H9 (cell line): ENCODE data around the gene RERE. TPM values are rescaled to one million over a fixed set of nuclear protein-coding genes. Genes with fewer than 3 reads are reported as not detected.

Experiments used
- DNase-seq: peaks from one replicate; pipeline ENCODE4 v3.0.0-alpha.2; 2017
- H2AFZ ChIP-seq: one replicate; pipeline ENCODE4 v1.6.1; 2013; ENCODE audit warnings: mild to moderate bottlenecking, low read length, control low read depth, moderate library complexity
- H2AK5ac ChIP-seq: 2 replicates; pipeline ENCODE4 v1.6.1; 2013; ENCODE audit warnings: low read length, control low read depth, mixed read lengths; ENCODE audit not compliant: insufficient read length
- H2BK120ac ChIP-seq: one replicate; pipeline ENCODE4 v1.6.1; 2013; ENCODE audit warnings: low read depth, mild to moderate bottlenecking, low read length, control low read depth, inconsistent platforms; ENCODE audit not compliant: poor library complexity, severe bottlenecking
- H2BK12ac ChIP-seq: 2 replicates; pipeline ENCODE4 v1.6.1; 2013; ENCODE audit warnings: low read length, control low read depth, mixed read lengths, low read depth; ENCODE audit not compliant: insufficient read length
- H2BK15ac ChIP-seq: 2 replicates; pipeline ENCODE4 v1.6.1; 2013; ENCODE audit warnings: low read depth, low read length, control low read depth
- H2BK20ac ChIP-seq: one replicate; pipeline ENCODE4 v1.6.1; 2013; ENCODE audit warnings: low read depth, mild to moderate bottlenecking, low read length, control low read depth, inconsistent platforms; ENCODE audit not compliant: poor library complexity, severe bottlenecking
- H2BK5ac ChIP-seq: 2 replicates; pipeline ENCODE4 v1.6.1; 2013; ENCODE audit warnings: low read length, control low read depth, mixed read lengths; ENCODE audit not compliant: insufficient read length
- H3K14ac ChIP-seq: 2 replicates; pipeline ENCODE4 v1.6.1; 2013; ENCODE audit warnings: low read length, control low read depth; ENCODE audit not compliant: insufficient read depth
- H3K18ac ChIP-seq: 2 replicates; pipeline ENCODE4 v1.6.1; 2013; ENCODE audit warnings: low read depth, mild to moderate bottlenecking, mixed read lengths, low read length, control low read depth; ENCODE audit not compliant: insufficient read length
- H3K23ac ChIP-seq: 2 replicates; pipeline ENCODE4 v1.6.1; 2013; ENCODE audit warnings: low read length, control low read depth, mixed read lengths, low read depth; ENCODE audit not compliant: insufficient read length
- H3K23me2 ChIP-seq: 2 replicates; pipeline ENCODE4 v1.6.1; 2013; ENCODE audit warnings: low read depth, mild to moderate bottlenecking, mixed read lengths, low read length, control low read depth; ENCODE audit not compliant: insufficient read length, poor library complexity, severe bottlenecking
- H3K27ac ChIP-seq: 2 replicates; pipeline ENCODE4 v1.5.1; 2013; ENCODE audit warnings: low read length, control low read depth, mixed read lengths, low read depth; ENCODE audit not compliant: insufficient read length
- H3K27me3 ChIP-seq: 2 replicates; pipeline ENCODE4 v1.6.1; 2013; ENCODE audit warnings: low read length, control low read depth, inconsistent platforms; ENCODE audit not compliant: insufficient read depth
- H3K4ac ChIP-seq: 2 replicates; pipeline ENCODE4 v1.6.1; 2013; ENCODE audit warnings: low read depth, mild to moderate bottlenecking, control low read depth, inconsistent platforms, low read length, moderate library complexity
- H3K4me1 ChIP-seq: 2 replicates; pipeline ENCODE4 v1.6.1; 2013; ENCODE audit warnings: low read length, control low read depth, inconsistent platforms; ENCODE audit not compliant: insufficient read depth
- H3K4me2 ChIP-seq: 2 replicates; pipeline ENCODE4 v1.6.1; 2013; ENCODE audit warnings: low read length, control low read depth, mixed read lengths; ENCODE audit not compliant: insufficient read length, insufficient read depth
- H3K56ac ChIP-seq: 2 replicates; pipeline ENCODE4 v1.6.1; 2013; ENCODE audit warnings: low read depth, mild to moderate bottlenecking, mixed read lengths, low read length, control low read depth; ENCODE audit not compliant: insufficient read length
- H3K79me1 ChIP-seq: 2 replicates; pipeline ENCODE4 v1.6.1; 2013; ENCODE audit warnings: low read depth, mild to moderate bottlenecking, moderate library complexity, low read length, control low read depth, inconsistent platforms; ENCODE audit not compliant: insufficient read depth, poor library complexity, severe bottlenecking
- H3K79me2 ChIP-seq: 2 replicates; pipeline ENCODE4 v1.6.1; 2013; ENCODE audit warnings: low read length, control low read depth, inconsistent platforms; ENCODE audit not compliant: insufficient read depth
- H3K9ac ChIP-seq: 2 replicates; pipeline ENCODE4 v1.6.1; 2013; ENCODE audit warnings: low read length, control low read depth, mixed read lengths; ENCODE audit not compliant: insufficient read length; ENCODE audit errors: extremely low read depth
- H3K9me3 ChIP-seq: one replicate; pipeline ENCODE4 v1.6.1; 2013; ENCODE audit warnings: low read depth, low read length, inconsistent platforms; ENCODE audit not compliant: control insufficient read depth
- H3T11ph ChIP-seq: one replicate; pipeline ENCODE4 v1.6.1; 2013; ENCODE audit warnings: mild to moderate bottlenecking, low read length, control low read depth, inconsistent platforms
- H4K20me1 ChIP-seq: one replicate; pipeline ENCODE4 v1.6.1; 2013; ENCODE audit not compliant: control insufficient read depth, insufficient read length, insufficient read depth
- H4K5ac ChIP-seq: 2 replicates; pipeline ENCODE4 v1.6.1; 2013; ENCODE audit warnings: low read depth, mild to moderate bottlenecking, mixed read lengths, low read length, control low read depth; ENCODE audit not compliant: insufficient read length
- H4K8ac ChIP-seq: replicated peaks from 2 replicates; pipeline ENCODE4 v1.6.1; 2013; ENCODE audit warnings: low read length, control low read depth, mixed read lengths, low read depth; ENCODE audit not compliant: insufficient read length
- H4K91ac ChIP-seq: 2 replicates; pipeline ENCODE4 v1.6.1; 2013; ENCODE audit warnings: low read depth, mild to moderate bottlenecking, moderate library complexity, mixed read lengths, low read length, control low read depth; ENCODE audit not compliant: insufficient read length
- H3K27ac Mint-ChIP-seq, 3 experiments: 2 replicates in 2 of 3; 3 replicates in 1 of 3; pipeline ENCODE4 v1.8.0; 2020 to 2021; ENCODE audit warnings: mixed read lengths in 3 of 3, mild to moderate bottlenecking in 1 of 3, moderate library complexity in 1 of 3
- H3K27me3 Mint-ChIP-seq: 2 replicates; pipeline ENCODE4 v1.8.0; 2021; ENCODE audit warnings: low read depth, mild to moderate bottlenecking, moderate library complexity, mixed read lengths
- H3K36me3 Mint-ChIP-seq, 3 experiments: 2 replicates in 2 of 3; 3 replicates in 1 of 3; pipeline ENCODE4 v1.8.0; 2020 to 2021; ENCODE audit warnings: low read depth in 3 of 3, mixed read lengths in 3 of 3; ENCODE audit not compliant: insufficient read depth in 1 of 3
- H3K4me1 Mint-ChIP-seq, 2 experiments: 2 replicates each; pipeline ENCODE4 v1.8.0; 2020; ENCODE audit warnings: mixed read lengths in 2 of 2
- H3K4me3 Mint-ChIP-seq, 2 experiments: 2 replicates in 1 of 2; 3 replicates in 1 of 2; pipeline ENCODE4 v1.8.0; 2020 to 2021; ENCODE audit warnings: mild to moderate bottlenecking in 2 of 2, mixed read lengths in 2 of 2, moderate library complexity in 1 of 2
- H3K9me3 Mint-ChIP-seq, 2 experiments: 2 replicates in 1 of 2; 3 replicates in 1 of 2; pipeline ENCODE4 v1.8.0; 2020; ENCODE audit warnings: mild to moderate bottlenecking in 2 of 2, mixed read lengths in 2 of 2, moderate library complexity in 1 of 2
- CTCF ChIP-seq: fragments of 200-600 bp; sonication (generic); conservative IDR thresholded peaks from 3 replicates; pipeline ENCODE4 v1.8.0; 2021; ENCODE audit warnings: antibody characterized with exemption, mild to moderate bottlenecking
- WGBS: extraction: QIAGEN DNeasy Blood & Tissue Kit; methylation state at CpG from one replicate; pipeline ENCODE4 v1.1.7; 2013; ENCODE audit warnings: missing lambda C conversion rate, low lambda C conversion rate, mixed read lengths; ENCODE audit not compliant: insufficient read length; ENCODE audit errors: extremely low coverage; 5-methylcytosine and 5-hydroxymethylcytosine counted together
- total RNA-seq: library from RNA; stranded (reverse); gene quantifications from 2 replicates; pipeline ENCODE4 v1.2.1, GENCODE V29; 2021

The RERE gene
- total RNA-seq, 1 experiment from 2014 or later: 103 TPM

GRCh38 chr1:8382051-8382505 is 435.4 kb downstream of the RERE start:
- Histone ChIP-seq H3K4me1 (no peaks in the 10 kb centered on the region; the same call in 1 of the 2 replicates), H3K9me3 (no peaks in the 10 kb centered on the region), H2BK12ac (no peak overlapping the region), H3K23ac (no peak overlapping the region), H4K8ac (no peak overlapping the region), H2BK5ac (no peak overlapping the region), H3T11ph (no peak overlapping the region), H4K20me1 (no peaks in the 10 kb centered on the region), H3K4ac (no peak overlapping the region), H3K56ac (no peak overlapping the region), H2BK120ac (no peak overlapping the region), H4K5ac (no peak overlapping the region), H2AFZ (no peak overlapping the region), H3K14ac (no peak overlapping the region), H3K4me2 (no peak overlapping the region), H3K79me2 (no peaks in the 10 kb centered on the region; the same call in 1 of the 2 replicates), H2BK15ac (no peak overlapping the region), H4K91ac (no peak overlapping the region), H3K79me1 (peaks cover 9% of the 10 kb centered on the region), H2AK5ac (no peak overlapping the region), H3K9ac (no peak overlapping the region), H3K27ac (no peak overlapping the region), H2BK20ac (no peak overlapping the region), H3K18ac (no peak overlapping the region), H3K23me2 (no peaks in the 10 kb centered on the region), H3K27me3 (no peaks in the 10 kb centered on the region)
- no peaks in the 10 kb centered on the region for H3K9me3 Mint-ChIP-seq
- H3K4me1 Mint-ChIP-seq: peaks cover 68 to 70% of the 10 kb centered on the region in 2 experiments
- peak overlapping the region in 1 of 3 experiments; percentile 29; a peak in 4 of 7 replicates for H3K27ac Mint-ChIP-seq
- peaks cover 5 to 12% (median 5%) of the 10 kb centered on the region in 3 experiments; a peak in 5 of 7 replicates for H3K36me3 Mint-ChIP-seq
- peak overlapping the region in 1 of 2 experiments; percentile 31; a peak in 1 of 5 replicates for H3K4me3 Mint-ChIP-seq
- no CpG with 5 or more reads among the region's 9 CpGs for WGBS
- no peaks in the 10 kb centered on the region for H3K27me3 Mint-ChIP-seq
- no peak for TF ChIP-seq CTCF
- no peak for DNase-seq
